Testis (tissue), 3 donors: ENCODE measurements around the gene NME9. TPM values are rescaled to one million over a fixed set of nuclear protein-coding genes. Genes with fewer than 3 reads are reported as not detected.

Experiments used
- DNase-seq: peaks from one replicate; pipeline ENCODE4 v3.0.0-alpha.2; 2019
- H3K27ac ChIP-seq, 2 donors: fragments of 200-600 bp; sonication (generic); one replicate each; pipeline ENCODE4 v1.5.1; 2019
- H3K27me3 ChIP-seq: fragments of 200-600 bp; sonication (generic); one replicate; pipeline ENCODE4 v1.5.1; 2019
- H3K36me3 ChIP-seq: fragments of 200-600 bp; sonication (generic); one replicate; pipeline ENCODE4 v1.5.1; 2017; ENCODE audit warnings: low read depth; ENCODE audit errors: missing control alignments
- H3K4me1 ChIP-seq: fragments of 200-600 bp; sonication (generic); one replicate; pipeline ENCODE4 v1.5.1; 2019
- H3K4me3 ChIP-seq, 2 donors: fragments of 200-600 bp; sonication (generic); one replicate each; pipeline ENCODE4 v1.5.1; 2017 to 2019
- H3K9me3 ChIP-seq: fragments of 200-600 bp; sonication (generic); one replicate; pipeline ENCODE4 v1.5.1; 2017
- CTCF ChIP-seq, 3 experiments: fragments of 450-650 bp in 2 of 3; fragments of 200-600 bp in 1 of 3; sonication (generic) in 1 of 3; IDR thresholded peaks; one replicate each; pipeline ENCODE4 v1.5.1; 2016 to 2019; ENCODE audit warnings: antibody characterized with exemption in 3 of 3, mild to moderate bottlenecking in 2 of 3, moderate library complexity in 1 of 3
- POLR2A ChIP-seq: fragments of 450-650 bp; IDR thresholded peaks from one replicate; pipeline ENCODE4 v1.6.1; 2017; ENCODE audit warnings: antibody characterized with exemption, mild to moderate bottlenecking, moderate library complexity
- WGBS, 2 donors: methylation state at CpG; one replicate each; pipeline ENCODE4 v1.1.5; 2018; 5-methylcytosine and 5-hydroxymethylcytosine counted together
- intact Hi-C: fragments of 100-400 bp; cut with DNase I; formaldehyde crosslinking; loops from one replicate; pipeline ENCODE4 v1.15.1; 2023; ENCODE audit warnings: low total_unique reads
- polyA plus RNA-seq: library from polyadenylated mRNA; stranded (reverse); fragments of 350-450 nt; fragmentation: Illumina TruSeq; extraction: RNeasy Lipid Tissue Mini Kit (QIAGEN cat#74804); gene quantifications from one replicate; pipeline ENCODE4 v1.2.3, GENCODE V29; 2014; ENCODE audit warnings: low read depth, low replicate concordance; ENCODE audit not compliant: insufficient read depth
- total RNA-seq, 2 donors: library from RNA; depleted of rRNA; stranded (reverse); fragments of >200 nt; gene quantifications; one replicate each; pipeline ENCODE4 v1.2.3, GENCODE V29; 2016

NME9 gene
- total and polyA plus RNA-seq, 3 donors from 2014 or later, result 3.2 to 11.5 (median 8.0) TPM

- H3K4me3 ChIP-seq, result no peak overlapping the region
- TF ChIP-seq POLR2A, result no peak
- no peak for TF ChIP-seq CTCF (IDR thresholded peaks at IDR 0.05)
- intact Hi-C loops, result no loop called here
- no peaks in the 10 kb centered on the region for H3K9me3 ChIP-seq
- peaks cover 6% of the 10 kb centered on the region for H3K4me1 ChIP-seq
- H3K27ac ChIP-seq, result no peak overlapping the region
- DNase-seq, result no peak
- H3K36me3 ChIP-seq, result no peaks in the 10 kb centered on the region
- H3K27me3 ChIP-seq, result no peaks in the 10 kb centered on the region
These were observed 24.7 kb upstream of the NME9 start for GRCh38 chr3:138354376-138354775.

GRCh38 chr3:138351916-138352550 is 22.4 kb upstream of the NME9 start:
- H3K4me1 ChIP-seq, result peaks cover 4% of the 10 kb centered on the region
- H3K9me3 ChIP-seq, result no peaks in the 10 kb centered on the region
- TF ChIP-seq CTCF (IDR thresholded peaks at IDR 0.05), result no peak
- TF ChIP-seq POLR2A, result no peak
- H3K27ac ChIP-seq, result no peak overlapping the region
- H3K4me3 ChIP-seq, result no peak overlapping the region
- no peaks in the 10 kb centered on the region for H3K36me3 ChIP-seq
- intact Hi-C loops, result no loop called here
- H3K27me3 ChIP-seq, result no peaks in the 10 kb centered on the region
- DNase-seq, result no peak
- WGBS, 2 donors, result 94 to 96% methylated on average over 5 of the region's 5 CpGs

- no peak for TF ChIP-seq POLR2A
- no peak for TF ChIP-seq CTCF (IDR thresholded peaks at IDR 0.05)
- Histone ChIP-seq H3K4me3 (no peak overlapping the region), H3K36me3 (no peaks in the 10 kb centered on the region), H3K9me3 (no peaks in the 10 kb centered on the region), H3K27ac (no peak overlapping the region), H3K4me1 (no peaks in the 10 kb centered on the region), H3K27me3 (no peaks in the 10 kb centered on the region)
- DNase-seq, result no peak
- intact Hi-C loops, result no loop called here
These were observed 21.5 kb upstream of the NME9 start for GRCh38 chr3:138351151-138351550.

GRCh38 chr3:138349926-138350665 is 20.4 kb upstream of the NME9 start:
- intact Hi-C loops, result loop anchor here (10.0 kb wide), 1 partner anchor 55 kb away; no protein-coding TSS in a partner anchor
- Histone ChIP-seq H3K27me3 (no peaks in the 10 kb centered on the region), H3K4me1 (no peaks in the 10 kb centered on the region), H3K27ac (peak overlapping the region; percentile 63 to 96), H3K9me3 (no peaks in the 10 kb centered on the region), H3K36me3 (no peaks in the 10 kb centered on the region), H3K4me3 (peak overlapping the region in 1 of 2 donors; percentile 70)
- WGBS, 2 donors, result 23 to 28% methylated on average over 15 of the region's 15 CpGs
- DNase-seq, result peak; percentile 41
- no peak for TF ChIP-seq CTCF (IDR thresholded peaks at IDR 0.05)
- TF ChIP-seq POLR2A, result no peak
